HepG2 (cell line): ENCODE data around the gene SLC8A2. TPM values are rescaled to one million over a fixed set of nuclear protein-coding genes. Genes with fewer than 3 reads are reported as not detected.

Experiments used
- AKAP8 ChIP-seq: sonication (generic); formaldehyde crosslinking; IDR thresholded peaks from 2 replicates; pipeline ENCODE4 v1.5.1; 2020; ENCODE audit warnings: mild to moderate bottlenecking, missing genetic modification reagents
- HOXD1 ChIP-seq: sonication (generic); formaldehyde crosslinking; IDR thresholded peaks from 2 replicates; pipeline ENCODE4 v1.5.0; 2020; ENCODE audit warnings: missing genetic modification reagents
- KDM5A ChIP-seq: fragments of 200-600 bp; sonication (generic); IDR thresholded peaks from 2 replicates; pipeline ENCODE4 v1.7.0; 2018; ENCODE audit warnings: antibody characterized with exemption, mild to moderate bottlenecking, low read length, borderline replicate concordance
- KLF6 ChIP-seq: IDR thresholded peaks from 2 replicates; pipeline ENCODE4 v1.8.0; 2016; ENCODE audit warnings: missing biosample characterization, missing genetic modification reagents
- MAF1 ChIP-seq: sonication (generic); formaldehyde crosslinking; IDR thresholded peaks from 2 replicates; pipeline ENCODE4 v1.5.0; 2020; ENCODE audit warnings: missing genetic modification reagents, borderline replicate concordance
- RARA ChIP-seq: IDR thresholded peaks from 2 replicates; pipeline ENCODE4 v1.6.1; 2016; ENCODE audit warnings: missing genetic modification reagents, missing compliant biosample characterization
- RCOR2 ChIP-seq: IDR thresholded peaks from 2 replicates; pipeline ENCODE4 v1.6.1; 2016; ENCODE audit warnings: missing biosample characterization, missing genetic modification reagents
- SIN3B ChIP-seq: fragments of 150-350 bp; IDR thresholded peaks from 2 replicates; pipeline ENCODE4 v1.6.1; 2014; ENCODE audit warnings: low read length
- XBP1 ChIP-seq: sonication (generic); formaldehyde crosslinking; IDR thresholded peaks from 2 replicates; pipeline ENCODE4 v1.5.0; 2020; ENCODE audit warnings: missing genetic modification reagents
- ZNF160 ChIP-seq: sonication (generic); formaldehyde crosslinking; IDR thresholded peaks from 2 replicates; pipeline ENCODE4 v1.8.0; 2022; ENCODE audit warnings: mild to moderate bottlenecking, inconsistent platforms, missing genetic modification reagents
- ZNF205 ChIP-seq: IDR thresholded peaks from 2 replicates; pipeline ENCODE4 v1.6.1; 2018; ENCODE audit warnings: missing biosample characterization, missing genetic modification reagents
- ZNF317 ChIP-seq: sonication (generic); formaldehyde crosslinking; IDR thresholded peaks from 2 replicates; pipeline ENCODE4 v1.5.0; 2020; ENCODE audit warnings: mild to moderate bottlenecking, missing genetic modification reagents
- ZNF343 ChIP-seq: sonication (generic); formaldehyde crosslinking; IDR thresholded peaks from 2 replicates; pipeline ENCODE4 v1.4.0; 2020; ENCODE audit warnings: mild to moderate bottlenecking, missing genetic modification reagents
- ZNF501 ChIP-seq: sonication (generic); formaldehyde crosslinking; IDR thresholded peaks from 2 replicates; pipeline ENCODE4 v1.5.1; 2020; ENCODE audit warnings: mild to moderate bottlenecking, moderate library complexity, missing genetic modification reagents
- ZNF660 ChIP-seq: sonication (generic); formaldehyde crosslinking; IDR thresholded peaks from 2 replicates; pipeline ENCODE4 v1.5.1; 2020; ENCODE audit warnings: mild to moderate bottlenecking, low read depth, missing genetic modification reagents, borderline replicate concordance
- polyA plus RNA-seq, 8 experiments: library from polyadenylated mRNA; depleted of rRNA in 3 of 8; stranded (reverse) in 7 of 8; unstranded in 1 of 8; fragments of >200 nt; fragmentation: Illumina TruSeq in 4 of 8; extraction: Trizol in 4 of 8; gene quantifications; 2 replicates each; pipeline versions ENCODE4 v1.2.1 to v1.2.3, GENCODE V29; 2011 to 2016; ENCODE audit warnings: low read depth in 4 of 8, missing spikeins in 1 of 8, mixed read lengths in 1 of 8; ENCODE audit not compliant: insufficient read depth in 1 of 8
- total RNA-seq, 5 experiments: library from RNA; depleted of rRNA; stranded (reverse); fragments of >200 nt; fragmentation: Illumina TruSeq; extraction: Trizol; gene quantifications; 2 replicates each; pipeline ENCODE4 v1.2.3, GENCODE V29; 2016; ENCODE audit warnings: low read depth in 1 of 5
- TF ChIP-seq, protein P1 (sequence below): sonication (generic); formaldehyde crosslinking; IDR thresholded peaks from 2 replicates; pipeline ENCODE4 v1.4.0; 2020; ENCODE audit warnings: missing genetic modification reagents, mild to moderate bottlenecking, borderline replicate concordance
- TF ChIP-seq, protein P2 (sequence below): sonication (generic); formaldehyde crosslinking; conservative IDR thresholded peaks from 2 replicates; pipeline ENCODE4 v1.8.0; 2022; ENCODE audit warnings: low read depth, missing genetic modification reagents
- TF ChIP-seq, protein P3 (sequence below): sonication (generic); formaldehyde crosslinking; IDR thresholded peaks from 2 replicates; pipeline ENCODE4 v1.8.1; 2022; ENCODE audit warnings: mild to moderate bottlenecking, missing genetic modification reagents
- TF ChIP-seq, protein P4 (sequence below): sonication (generic); formaldehyde crosslinking; IDR thresholded peaks from 2 replicates; pipeline ENCODE4 v1.4.0; 2020; ENCODE audit warnings: mild to moderate bottlenecking, missing genetic modification reagents
- TF ChIP-seq, protein P5 (sequence below): sonication (generic); formaldehyde crosslinking; IDR thresholded peaks from 2 replicates; pipeline ENCODE4 v1.4.0; 2020; ENCODE audit warnings: missing genetic modification reagents, borderline replicate concordance

The SLC8A2 gene
- total and polyA plus RNA-seq, 2 of the 13 experiments (the other 11 are each of a cell fraction or from before 2014, with no cell fraction given): 0.02 TPM; not detected in 1

DNA sequence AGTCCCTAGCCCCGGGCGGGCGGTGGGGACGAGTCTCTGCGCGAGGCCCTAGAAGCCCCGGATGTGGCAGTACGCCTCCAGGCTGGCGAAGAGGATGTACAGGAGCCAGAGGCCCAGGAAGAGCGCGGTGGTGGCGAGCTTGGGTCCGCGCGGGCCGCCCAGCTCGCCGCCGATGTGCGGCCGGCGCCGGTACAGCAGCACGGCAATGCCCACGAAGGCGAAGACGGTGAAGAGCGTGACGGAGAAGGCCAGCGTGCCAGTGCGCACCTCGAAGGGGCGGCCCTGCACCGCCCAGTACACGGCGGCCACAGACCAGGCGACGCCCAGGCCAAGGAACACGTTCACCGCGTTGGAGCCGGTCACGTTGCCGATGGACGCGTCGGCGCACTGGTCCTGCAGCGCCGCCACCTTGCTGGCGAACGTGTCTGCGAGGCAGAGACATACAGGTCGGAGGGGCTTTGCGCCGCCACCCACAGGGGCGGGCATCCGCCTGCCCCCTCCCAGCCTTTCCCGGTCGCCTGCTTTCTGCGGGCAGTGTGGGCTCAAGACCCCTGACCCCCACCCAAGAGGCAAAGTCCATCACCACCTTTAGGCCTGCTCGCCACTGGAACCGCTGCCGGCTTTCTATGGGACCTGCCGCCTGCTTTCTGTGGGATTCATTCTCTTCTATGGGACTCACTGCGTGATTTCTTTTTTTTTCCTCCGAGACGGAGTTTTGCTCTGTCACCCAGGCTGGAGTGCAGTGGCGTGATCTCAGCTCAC, 41.5 kb downstream of the SLC8A2 start (continued):
- TF ChIP-seq, protein P1, sequence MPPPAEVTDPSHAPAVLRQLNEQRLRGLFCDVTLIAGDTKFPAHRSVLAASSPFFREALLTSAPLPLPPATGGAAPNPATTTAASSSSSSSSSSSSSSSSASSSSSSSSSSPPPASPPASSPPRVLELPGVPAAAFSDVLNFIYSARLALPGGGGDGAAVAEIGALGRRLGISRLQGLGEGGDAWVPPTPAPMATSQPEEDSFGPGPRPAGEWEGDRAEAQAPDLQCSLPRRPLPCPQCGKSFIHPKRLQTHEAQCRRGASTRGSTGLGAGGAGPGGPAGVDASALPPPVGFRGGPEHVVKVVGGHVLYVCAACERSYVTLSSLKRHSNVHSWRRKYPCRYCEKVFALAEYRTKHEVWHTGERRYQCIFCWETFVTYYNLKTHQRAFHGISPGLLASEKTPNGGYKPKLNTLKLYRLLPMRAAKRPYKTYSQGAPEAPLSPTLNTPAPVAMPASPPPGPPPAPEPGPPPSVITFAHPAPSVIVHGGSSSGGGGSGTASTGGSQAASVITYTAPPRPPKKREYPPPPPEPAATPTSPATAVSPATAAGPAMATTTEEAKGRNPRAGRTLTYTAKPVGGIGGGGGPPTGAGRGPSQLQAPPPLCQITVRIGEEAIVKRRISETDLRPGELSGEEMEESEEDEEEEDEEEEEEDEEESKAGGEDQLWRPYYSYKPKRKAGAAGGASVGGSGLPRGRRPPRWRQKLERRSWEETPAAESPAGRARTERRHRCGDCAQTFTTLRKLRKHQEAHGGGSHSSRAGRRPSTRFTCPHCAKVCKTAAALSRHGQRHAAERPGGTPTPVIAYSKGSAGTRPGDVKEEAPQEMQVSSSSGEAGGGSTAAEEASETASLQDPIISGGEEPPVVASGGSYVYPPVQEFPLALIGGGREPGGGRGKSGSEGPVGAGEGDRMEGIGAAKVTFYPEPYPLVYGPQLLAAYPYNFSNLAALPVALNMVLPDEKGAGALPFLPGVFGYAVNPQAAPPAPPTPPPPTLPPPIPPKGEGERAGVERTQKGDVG: no peak
- no peak for TF ChIP-seq ZNF343 (CRISPR knock-in tag)
- 0 out of 2 replicates have a peak, but pooled peaks have one; percentile 40 for TF ChIP-seq AKAP8 (CRISPR knock-in tag)
- no peak for TF ChIP-seq KLF6 (CRISPR knock-in tag)
- TF ChIP-seq, protein P2, sequence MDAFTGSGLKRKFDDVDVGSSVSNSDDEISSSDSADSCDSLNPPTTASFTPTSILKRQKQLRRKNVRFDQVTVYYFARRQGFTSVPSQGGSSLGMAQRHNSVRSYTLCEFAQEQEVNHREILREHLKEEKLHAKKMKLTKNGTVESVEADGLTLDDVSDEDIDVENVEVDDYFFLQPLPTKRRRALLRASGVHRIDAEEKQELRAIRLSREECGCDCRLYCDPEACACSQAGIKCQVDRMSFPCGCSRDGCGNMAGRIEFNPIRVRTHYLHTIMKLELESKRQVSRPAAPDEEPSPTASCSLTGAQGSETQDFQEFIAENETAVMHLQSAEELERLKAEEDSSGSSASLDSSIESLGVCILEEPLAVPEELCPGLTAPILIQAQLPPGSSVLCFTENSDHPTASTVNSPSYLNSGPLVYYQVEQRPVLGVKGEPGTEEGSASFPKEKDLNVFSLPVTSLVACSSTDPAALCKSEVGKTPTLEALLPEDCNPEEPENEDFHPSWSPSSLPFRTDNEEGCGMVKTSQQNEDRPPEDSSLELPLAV: no peak
- TF ChIP-seq KDM5A: no peak
- TF ChIP-seq RCOR2 (CRISPR knock-in tag): no peak
- no peak for TF ChIP-seq XBP1 (CRISPR knock-in tag)
- TF ChIP-seq HOXD1 (CRISPR knock-in tag): 0 out of 2 replicates have a peak, but pooled peaks have one; percentile 29
- TF ChIP-seq, protein P3, sequence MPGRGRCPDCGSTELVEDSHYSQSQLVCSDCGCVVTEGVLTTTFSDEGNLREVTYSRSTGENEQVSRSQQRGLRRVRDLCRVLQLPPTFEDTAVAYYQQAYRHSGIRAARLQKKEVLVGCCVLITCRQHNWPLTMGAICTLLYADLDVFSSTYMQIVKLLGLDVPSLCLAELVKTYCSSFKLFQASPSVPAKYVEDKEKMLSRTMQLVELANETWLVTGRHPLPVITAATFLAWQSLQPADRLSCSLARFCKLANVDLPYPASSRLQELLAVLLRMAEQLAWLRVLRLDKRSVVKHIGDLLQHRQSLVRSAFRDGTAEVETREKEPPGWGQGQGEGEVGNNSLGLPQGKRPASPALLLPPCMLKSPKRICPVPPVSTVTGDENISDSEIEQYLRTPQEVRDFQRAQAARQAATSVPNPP (CRISPR knock-in tag): no peak
- peak; percentile 52 for TF ChIP-seq ZNF501 (CRISPR knock-in tag)
- TF ChIP-seq RARA: 0 out of 2 replicates have a peak, but pooled peaks have one; percentile 26
- peak; percentile 80; the same call in 1 of the 2 replicates for TF ChIP-seq ZNF160
- TF ChIP-seq, protein P4, sequence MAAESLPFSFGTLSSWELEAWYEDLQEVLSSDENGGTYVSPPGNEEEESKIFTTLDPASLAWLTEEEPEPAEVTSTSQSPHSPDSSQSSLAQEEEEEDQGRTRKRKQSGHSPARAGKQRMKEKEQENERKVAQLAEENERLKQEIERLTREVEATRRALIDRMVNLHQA: no peak
- no peak for TF ChIP-seq MAF1 (CRISPR knock-in tag)
- TF ChIP-seq ZNF205 (CRISPR knock-in tag): no peak
- no peak for TF ChIP-seq ZNF660
- TF ChIP-seq ZNF317 (CRISPR knock-in tag): no peak
- TF ChIP-seq, protein P5, sequence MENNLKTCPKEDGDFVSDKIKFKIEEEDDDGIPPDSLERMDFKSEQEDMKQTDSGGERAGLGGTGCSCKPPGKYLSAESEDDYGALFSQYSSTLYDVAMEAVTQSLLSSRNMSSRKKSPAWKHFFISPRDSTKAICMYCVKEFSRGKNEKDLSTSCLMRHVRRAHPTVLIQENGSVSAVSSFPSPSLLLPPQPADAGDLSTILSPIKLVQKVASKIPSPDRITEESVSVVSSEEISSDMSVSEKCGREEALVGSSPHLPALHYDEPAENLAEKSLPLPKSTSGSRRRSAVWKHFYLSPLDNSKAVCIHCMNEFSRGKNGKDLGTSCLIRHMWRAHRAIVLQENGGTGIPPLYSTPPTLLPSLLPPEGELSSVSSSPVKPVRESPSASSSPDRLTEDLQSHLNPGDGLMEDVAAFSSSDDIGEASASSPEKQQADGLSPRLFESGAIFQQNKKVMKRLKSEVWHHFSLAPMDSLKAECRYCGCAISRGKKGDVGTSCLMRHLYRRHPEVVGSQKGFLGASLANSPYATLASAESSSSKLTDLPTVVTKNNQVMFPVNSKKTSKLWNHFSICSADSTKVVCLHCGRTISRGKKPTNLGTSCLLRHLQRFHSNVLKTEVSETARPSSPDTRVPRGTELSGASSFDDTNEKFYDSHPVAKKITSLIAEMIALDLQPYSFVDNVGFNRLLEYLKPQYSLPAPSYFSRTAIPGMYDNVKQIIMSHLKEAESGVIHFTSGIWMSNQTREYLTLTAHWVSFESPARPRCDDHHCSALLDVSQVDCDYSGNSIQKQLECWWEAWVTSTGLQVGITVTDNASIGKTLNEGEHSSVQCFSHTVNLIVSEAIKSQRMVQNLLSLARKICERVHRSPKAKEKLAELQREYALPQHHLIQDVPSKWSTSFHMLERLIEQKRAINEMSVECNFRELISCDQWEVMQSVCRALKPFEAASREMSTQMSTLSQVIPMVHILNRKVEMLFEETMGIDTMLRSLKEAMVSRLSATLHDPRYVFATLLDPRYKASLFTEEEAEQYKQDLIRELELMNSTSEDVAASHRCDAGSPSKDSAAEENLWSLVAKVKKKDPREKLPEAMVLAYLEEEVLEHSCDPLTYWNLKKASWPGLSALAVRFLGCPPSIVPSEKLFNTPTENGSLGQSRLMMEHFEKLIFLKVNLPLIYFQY (CRISPR knock-in tag): 0 out of 2 replicates have a peak, but pooled peaks have one; percentile 31
- no peak for TF ChIP-seq SIN3B
